Tibial nerve (tissue), 4 donors: ENCODE results near the gene OR13G1. TPM values are rescaled to one million over a fixed set of nuclear protein-coding genes. Genes with fewer than 3 reads are reported as not detected.
A peak's percentile ranks its signal among the peaks of the same experiment; 100 is the strongest.

Experiments
- DNase-seq, 2 donors: peaks; one replicate each; pipeline ENCODE4 v3.0.0-alpha.2; 2019; ENCODE audit warnings: low spot score in 2 of 2
- H3K27ac ChIP-seq, 4 donors: fragments of 200-600 bp; sonication (generic) in 3 of 4; one replicate each; pipeline ENCODE4 v1.5.1; 2017 to 2019; ENCODE audit warnings: mild to moderate bottlenecking in 1 of 4
- H3K27me3 ChIP-seq, 2 donors: fragments of 200-600 bp; sonication (generic) in 1 of 2; one replicate each; pipeline versions ENCODE4 v1.5.1 to v1.6.0; 2017 to 2019
- H3K36me3 ChIP-seq, 3 donors: fragments of 200-600 bp; sonication (generic); one replicate each; pipeline ENCODE4 v1.5.1; 2018 to 2019
- H3K4me1 ChIP-seq, 4 donors: fragments of 200-600 bp; sonication (generic) in 3 of 4; one replicate each; pipeline ENCODE4 v1.5.1; 2017 to 2019
- H3K4me3 ChIP-seq, 4 donors: fragments of 200-600 bp; sonication (generic) in 3 of 4; one replicate each; pipeline ENCODE4 v1.5.1; 2017 to 2019; ENCODE audit warnings: mild to moderate bottlenecking in 1 of 4, moderate library complexity in 1 of 4
- H3K9me3 ChIP-seq, 4 donors: fragments of 200-600 bp; sonication (generic) in 3 of 4; one replicate each; pipeline ENCODE4 v1.5.1; 2017 to 2019
- CTCF ChIP-seq, 5 experiments: fragments of 200-600 bp in 3 of 5; fragments of 450-650 bp in 2 of 5; sonication (generic) in 3 of 5; IDR thresholded peaks; one replicate each; pipeline ENCODE4 v1.5.1; 2016 to 2019; ENCODE audit warnings: antibody characterized with exemption in 5 of 5, mild to moderate bottlenecking in 3 of 5, moderate library complexity in 2 of 5
- EP300 ChIP-seq, 2 donors: sonication (generic); formaldehyde crosslinking; IDR thresholded peaks; one replicate each; pipeline ENCODE4 v1.6.1; 2017; ENCODE audit warnings: antibody characterized with exemption in 2 of 2, mild to moderate bottlenecking in 1 of 2
- POLR2A ChIP-seq, 2 donors: fragments of 450-650 bp; IDR thresholded peaks; one replicate each; pipeline ENCODE4 v1.6.1; 2017; ENCODE audit warnings: antibody characterized with exemption in 2 of 2, mild to moderate bottlenecking in 2 of 2, moderate library complexity in 2 of 2
- WGBS, 2 donors: methylation state at CpG; one replicate each; pipeline ENCODE4 v1.1.5; 2018; 5-methylcytosine and 5-hydroxymethylcytosine counted together
- total RNA-seq, 4 donors: library from RNA; depleted of rRNA; stranded (reverse); fragments of >200 nt; gene quantifications; one replicate each; pipeline ENCODE4 v1.1.0, GENCODE V29; 2016

The OR13G1 gene
- total RNA-seq, 4 donors from 2014 or later, result not detected

DNA sequence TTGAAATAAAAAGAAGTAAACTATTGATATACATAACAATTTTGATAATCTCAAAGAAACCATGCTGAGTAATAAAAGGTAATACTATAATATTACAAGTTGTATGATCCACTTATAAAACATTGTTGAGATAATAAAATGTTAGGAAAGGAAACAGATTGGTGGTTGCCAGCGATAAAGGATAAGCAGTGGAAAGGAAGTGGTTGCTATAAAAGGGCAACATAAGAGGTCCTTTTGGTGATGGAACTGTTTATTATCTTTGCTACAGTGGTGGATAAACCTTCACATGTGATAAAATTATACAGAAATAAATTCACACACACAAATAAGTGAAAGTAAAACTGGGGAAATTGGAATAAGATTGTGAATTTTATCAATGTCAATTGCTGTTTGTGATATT lies 21.8 kb upstream of the OR13G1 start:
- peaks cover 0 to 10% (median 0%) of the 10 kb centered on the region in 4 donors for H3K9me3 ChIP-seq
- H3K36me3 ChIP-seq, result no peaks in the 10 kb centered on the region
- WGBS, 2 donors, result 60 to 70% methylated on average over 1 of the region's 1 CpG
- H3K4me3 ChIP-seq, result no peak overlapping the region
- no peak for TF ChIP-seq EP300 (IDR thresholded peaks at IDR 0.05)
- TF ChIP-seq CTCF (IDR thresholded peaks at IDR 0.05), result no peak
- TF ChIP-seq POLR2A (IDR thresholded peaks at IDR 0.05), result no peak
- H3K27me3 ChIP-seq, result no peaks in the 10 kb centered on the region
- H3K4me1 ChIP-seq, result no peaks in the 10 kb centered on the region
- no peak overlapping the region for H3K27ac ChIP-seq
- DNase-seq, result no peak

DNA sequence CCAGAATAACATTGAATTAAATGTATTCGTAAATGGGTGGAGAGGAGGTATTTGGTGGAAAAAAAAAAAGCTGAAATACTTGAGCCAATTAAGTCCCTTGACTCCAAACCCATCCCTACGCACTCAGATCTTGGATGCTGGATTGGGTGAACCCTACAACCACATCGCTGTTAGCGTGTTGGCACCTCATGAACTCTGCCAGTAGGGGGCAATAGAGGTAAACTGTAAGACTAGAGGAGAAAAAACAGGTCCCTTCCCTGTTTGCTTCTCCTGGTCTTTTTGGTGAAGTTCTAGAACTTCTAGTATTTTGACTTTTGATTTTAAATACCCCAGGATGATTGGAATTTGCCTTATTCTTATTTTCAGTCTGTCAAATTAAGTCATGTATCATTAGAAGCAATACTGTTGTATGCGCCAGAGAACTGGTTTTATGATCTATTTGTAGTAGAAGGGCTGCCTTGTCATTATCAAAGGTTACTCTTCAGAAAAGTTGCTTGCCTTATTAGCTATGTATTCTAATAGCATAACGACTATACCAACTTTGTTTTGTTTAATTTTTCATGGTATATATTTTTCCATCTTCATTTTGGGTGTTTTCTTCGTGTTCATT lies 1.9 kb upstream of the OR13G1 start:
- Histone ChIP-seq H3K9me3 (no peaks in the 10 kb centered on the region), H3K4me1 (no peaks in the 10 kb centered on the region), H3K36me3 (no peaks in the 10 kb centered on the region), H3K27me3 (no peaks in the 10 kb centered on the region), H3K27ac (no peak overlapping the region), H3K4me3 (no peak overlapping the region)
- WGBS, 2 donors, result 29 to 30% methylated on average over 7 of the region's 7 CpGs
- peak in 1 of 2 donors; percentile 45 for DNase-seq
- TF ChIP-seq CTCF (IDR thresholded peaks at IDR 0.05) (peak; percentile 34 to 69 (median 43)), POLR2A (IDR thresholded peaks at IDR 0.05) (no peak)

GRCh38 chr1:247680171-247680570 lies 632 bp upstream of the OR13G1 start:
- DNase-seq, result no peak
- 81 to 92% methylated on average over 4 of the region's 4 CpGs for WGBS, 2 donors
- no peaks in the 10 kb centered on the region for H3K4me1 ChIP-seq
- no peaks in the 10 kb centered on the region for H3K9me3 ChIP-seq
- no peaks in the 10 kb centered on the region for H3K27me3 ChIP-seq
- H3K36me3 ChIP-seq, result no peaks in the 10 kb centered on the region
- no peak for TF ChIP-seq EP300 (IDR thresholded peaks at IDR 0.05)
- no peak for TF ChIP-seq POLR2A (IDR thresholded peaks at IDR 0.05)
- TF ChIP-seq CTCF (IDR thresholded peaks at IDR 0.05), result no peak
- H3K4me3 ChIP-seq, result no peak overlapping the region
- no peak overlapping the region for H3K27ac ChIP-seq

GRCh38 chr1:247669225-247669624 lies 10.3 kb downstream of the OR13G1 start:
- no peaks in the 10 kb centered on the region for H3K27me3 ChIP-seq
- H3K36me3 ChIP-seq, result no peaks in the 10 kb centered on the region
- peaks cover 0 to 5% (median 0%) of the 10 kb centered on the region in 4 donors for H3K9me3 ChIP-seq
- no peak overlapping the region for H3K4me3 ChIP-seq
- H3K4me1 ChIP-seq, result no peaks in the 10 kb centered on the region
- TF ChIP-seq CTCF (IDR thresholded peaks at IDR 0.05) (no peak), POLR2A (IDR thresholded peaks at IDR 0.05) (no peak), EP300 (IDR thresholded peaks at IDR 0.05) (no peak)
- no peak for DNase-seq
- H3K27ac ChIP-seq, result no peak overlapping the region
- WGBS, 2 donors, result 53 to 69% methylated on average over 1 of the region's 1 CpG

GRCh38 chr1:247656221-247656875 lies 23.2 kb downstream of the OR13G1 start:
- Histone ChIP-seq H3K27ac (no peak overlapping the region), H3K27me3 (no peaks in the 10 kb centered on the region), H3K9me3 (no peaks in the 10 kb centered on the region), H3K36me3 (no peaks in the 10 kb centered on the region), H3K4me1 (no peaks in the 10 kb centered on the region), H3K4me3 (no peak overlapping the region)
- no peak for TF ChIP-seq POLR2A (IDR thresholded peaks at IDR 0.05)
- no peak for TF ChIP-seq EP300 (IDR thresholded peaks at IDR 0.05)
- TF ChIP-seq CTCF (IDR thresholded peaks at IDR 0.05), result no peak
- 82 to 85% methylated on average over 7 of the region's 7 CpGs for WGBS, 2 donors
- DNase-seq, result no peak
